Activated CD8-positive, alpha-beta T cell treated with anti-CD3 and anti-CD28 coated beads for 36 hours (primary cell): ENCODE results near the gene OR4Q2. TPM values are rescaled to one million over a fixed set of nuclear protein-coding genes. Genes with fewer than 3 reads are reported as not detected.

Source experiments
- ATAC-seq: fragments of 200-7000 bp; cut with Tn5 transposase; one replicate; pipeline ENCODE4 v1.10.0; 2021; ENCODE audit warnings: mild to moderate bottlenecking, moderate library complexity
- CTCF ChIA-PET: fragments of 350-600 bp; sonication (Branson Sonifier 250); formaldehyde crosslinking; loops from one replicate; lab custom pipeline; 2021; ENCODE audit warnings: antibody characterized with exemption; lab: Charles Lee
- POLR2A ChIA-PET: fragments of 350-600 bp; sonication (Branson Sonifier 250); formaldehyde crosslinking; loops from one replicate; lab custom pipeline; 2021; ENCODE audit warnings: antibody characterized with exemption; lab: Charles Lee
- DNase-seq: peaks from one replicate; pipeline ENCODE4 v3.0.0-alpha.2; 2020
- H3K27ac Mint-ChIP-seq: one replicate; pipeline ENCODE4 v1.8.0; 2021; ENCODE audit warnings: mild to moderate bottlenecking, mixed read lengths
- H3K27me3 Mint-ChIP-seq: one replicate; pipeline ENCODE4 v1.8.0; 2021; ENCODE audit warnings: mixed read lengths
- H3K36me3 Mint-ChIP-seq: one replicate; pipeline ENCODE4 v1.8.0; 2021; ENCODE audit warnings: low read depth, mixed read lengths
- H3K4me1 Mint-ChIP-seq: one replicate; pipeline ENCODE4 v1.8.0; 2021; ENCODE audit warnings: low read depth, mixed read lengths
- H3K4me3 Mint-ChIP-seq: one replicate; pipeline ENCODE4 v1.8.0; 2021; ENCODE audit warnings: mild to moderate bottlenecking, moderate library complexity, mixed read lengths
- H3K9me3 Mint-ChIP-seq: one replicate; pipeline ENCODE4 v1.8.0; 2021; ENCODE audit warnings: mixed read lengths
- CTCF ChIP-seq: fragments of 200-600 bp; IDR thresholded peaks from one replicate; pipeline ENCODE4 v1.8.0; 2022; ENCODE audit warnings: antibody characterized with exemption, mild to moderate bottlenecking
- intact Hi-C: fragments of 100-400 bp; cut with micrococcal nuclease; formaldehyde crosslinking; loops from one replicate; pipeline ENCODE4 v1.10.0; 2022
- total RNA-seq, 2 experiments: library from RNA; stranded (reverse); gene quantifications; one replicate each; pipeline ENCODE4 v1.2.3, GENCODE V29; 2021

OR4Q2 gene
- total RNA-seq, 2 experiments from 2014 or later = not detected

- no peaks in the 10 kb centered on the region for H3K27me3 Mint-ChIP-seq
- intact Hi-C loops = no loop called here
Observed at GRCh38 chr14:20008156-20008555, 6.2 kb downstream of the OR4Q2 start.

DNA sequence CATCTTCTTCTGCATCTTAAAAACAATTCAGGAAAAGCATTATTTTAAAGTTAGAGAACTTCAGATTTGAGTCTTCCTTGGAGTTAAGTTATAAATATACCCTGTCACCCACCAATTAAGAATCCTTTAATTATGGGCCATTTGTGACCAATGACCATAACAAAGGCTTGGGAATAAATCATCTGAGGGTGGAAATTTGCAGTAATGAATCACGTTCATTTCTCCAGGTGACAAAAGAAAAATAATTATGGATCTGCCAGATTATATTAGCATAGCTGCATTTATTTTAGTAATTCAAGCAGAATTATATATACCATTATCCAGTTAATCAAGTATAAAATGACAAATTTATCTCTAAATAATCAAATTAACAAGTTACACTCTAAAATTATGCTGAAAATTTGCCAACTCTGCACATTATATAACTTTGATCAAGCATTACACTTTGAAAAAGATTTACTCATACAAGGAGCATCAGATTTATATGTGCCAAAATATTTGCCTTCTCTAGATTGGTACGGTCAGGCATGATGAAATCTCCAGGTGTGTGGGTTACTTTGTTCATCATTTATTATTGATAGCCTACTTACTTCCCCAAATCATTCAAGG, 17.4 kb downstream of the OR4Q2 start, which contains the start of gene OR4K14:
Gene OR4K14 (minus strand): TSS at position 51 of the 609 bp plus-strand sequence. CDS start 4,114 bp downstream, outside the sequence.
- TF ChIP-seq CTCF = no peak
- no peaks in the 10 kb centered on the region for H3K9me3 Mint-ChIP-seq
- no peak for DNase-seq
- no peaks in the 10 kb centered on the region for H3K4me1 Mint-ChIP-seq
- POLR2A ChIA-PET = no interaction called here
- H3K27ac Mint-ChIP-seq = no peak within 1 kb of the TSS
- CTCF ChIA-PET = no interaction called here
- H3K36me3 Mint-ChIP-seq = no peaks in the 10 kb centered on the region
- no peak for ATAC-seq
- H3K4me3 Mint-ChIP-seq = no peak within 1 kb of the TSS
- intact Hi-C loops = no loop called here
- no peaks in the 10 kb centered on the region for H3K27me3 Mint-ChIP-seq

More at GRCh38 chr14:20008156-20008555, 6.2 kb downstream of the OR4Q2 start:
- no peak overlapping the region for H3K27ac Mint-ChIP-seq
- no peak for TF ChIP-seq CTCF
- CTCF ChIA-PET = no interaction called here
- H3K4me3 Mint-ChIP-seq = no peak overlapping the region
- DNase-seq (no peak), ATAC-seq (no peak)
- H3K9me3 Mint-ChIP-seq = peaks cover 10% of the 10 kb centered on the region
- H3K36me3 Mint-ChIP-seq = no peaks in the 10 kb centered on the region
- POLR2A ChIA-PET = no interaction called here
- H3K4me1 Mint-ChIP-seq = no peaks in the 10 kb centered on the region

- CTCF ChIA-PET = interaction anchor here (1.6 kb wide), 1 partner anchor 22 kb away, joined by 3 read pairs; no protein-coding TSS in a partner anchor
- TF ChIP-seq CTCF = no peak
- POLR2A ChIA-PET = no interaction called here
- Mint-ChIP-seq H3K36me3 (no peaks in the 10 kb centered on the region), H3K4me1 (no peaks in the 10 kb centered on the region), H3K4me3 (no peak overlapping the region), H3K27ac (no peak overlapping the region), H3K27me3 (no peaks in the 10 kb centered on the region), H3K9me3 (no peaks in the 10 kb centered on the region)
- intact Hi-C loops = no loop called here
- DNase-seq (no peak), ATAC-seq (no peak)
Observed at GRCh38 chr14:20031058-20031457, 29.1 kb downstream of the OR4Q2 start.

- Mint-ChIP-seq H3K4me3 (no peak overlapping the region), H3K9me3 (peaks cover 4% of the 10 kb centered on the region), H3K27me3 (peaks cover 1% of the 10 kb centered on the region), H3K36me3 (no peaks in the 10 kb centered on the region), H3K4me1 (no peaks in the 10 kb centered on the region), H3K27ac (no peak overlapping the region)
- POLR2A ChIA-PET = no interaction called here
- no peak for TF ChIP-seq CTCF
- DNase-seq (no peak), ATAC-seq (no peak)
- intact Hi-C loops = no loop called here
- CTCF ChIA-PET = no interaction called here
Observed at GRCh38 chr14:20035449-20035848, 33.5 kb downstream of the OR4Q2 start.

- POLR2A ChIA-PET = no interaction called here
- CTCF ChIA-PET = no interaction called here
- H3K9me3 Mint-ChIP-seq = peaks cover 4% of the 10 kb centered on the region
- no peak for TF ChIP-seq CTCF
- no peak within 1 kb of the TSS for H3K4me3 Mint-ChIP-seq
- no peak within 1 kb of the TSS for H3K27ac Mint-ChIP-seq
- intact Hi-C loops = no loop called here
- ATAC-seq (no peak), DNase-seq (no peak)
- peaks cover 1% of the 10 kb centered on the region for H3K27me3 Mint-ChIP-seq
- no peaks in the 10 kb centered on the region for H3K4me1 Mint-ChIP-seq
- H3K36me3 Mint-ChIP-seq = no peaks in the 10 kb centered on the region
Observed at GRCh38 chr14:20035938-20036337, 34.0 kb downstream of the OR4Q2 start, which contains the start of gene OR4K13. Gene OR4K13 (minus strand): TSS chr14:20036038. CDS start chr14:20034758, 1,280 bp downstream.
